Activated CD8-positive, alpha-beta memory T cell treated with anti-CD3 and anti-CD28 coated beads, Interleukin-2, amount 10 ng/mL, durations not matched to agents 7 days and 5 days (primary cell): ENCODE results near the gene BCO2. TPM values are rescaled to one million over a fixed set of nuclear protein-coding genes. Genes with fewer than 3 reads are reported as not detected.
A peak's percentile ranks its signal among the peaks of the same experiment; 100 is the strongest.

Source experiments
- ATAC-seq: fragments of 150-1000 bp; cut with Tn5 transposase; one replicate; pipeline ENCODE4 v1.10.0; 2021; ENCODE audit warnings: moderate library complexity
- CTCF ChIA-PET: fragments of 350-600 bp; sonication (Branson Sonifier 250); formaldehyde crosslinking; loops from one replicate; lab custom pipeline; 2021; ENCODE audit warnings: antibody characterized with exemption; lab: Charles Lee
- DNase-seq: peaks from one replicate; pipeline ENCODE4 v3.0.0-alpha.2; 2020
- H3K27ac Mint-ChIP-seq: one replicate; pipeline ENCODE4 v1.8.0; 2021; ENCODE audit warnings: mild to moderate bottlenecking, mixed read lengths
- H3K27me3 Mint-ChIP-seq: one replicate; pipeline ENCODE4 v1.8.0; 2021; ENCODE audit warnings: mixed read lengths
- H3K36me3 Mint-ChIP-seq: one replicate; pipeline ENCODE4 v1.8.0; 2021; ENCODE audit warnings: mild to moderate bottlenecking, mixed read lengths
- H3K4me1 Mint-ChIP-seq: one replicate; pipeline ENCODE4 v1.8.0; 2021; ENCODE audit warnings: mixed read lengths
- H3K4me3 Mint-ChIP-seq: one replicate; pipeline ENCODE4 v1.8.0; 2021; ENCODE audit warnings: mild to moderate bottlenecking, moderate library complexity, mixed read lengths
- H3K9me3 Mint-ChIP-seq: one replicate; pipeline ENCODE4 v1.8.0; 2022; ENCODE audit warnings: low read depth, mixed read lengths
- total RNA-seq, 2 experiments: library from RNA; stranded (reverse); gene quantifications; one replicate each; pipeline ENCODE4 v1.2.3, GENCODE V29; 2021

The BCO2 gene
- 1 to 10 TPM; 1.3 to 2.3 TPM for total RNA-seq

GRCh38 chr11:112174789-112175598, at the start of gene BCO2:
Gene BCO2 (plus strand): TSS chr11:112175512. CDS start chr11:112175602, 90 bp downstream.
- H3K36me3 Mint-ChIP-seq, result no peaks in the 10 kb centered on the region
- peak; percentile 62 for DNase-seq
- peak; percentile 87 for ATAC-seq
- no peak within 1 kb of the TSS for H3K27ac Mint-ChIP-seq
- peaks cover 19% of the 10 kb centered on the region for H3K4me1 Mint-ChIP-seq
- CTCF ChIA-PET, result interaction anchor here (1.1 to 1.3 kb wide), 3 partner anchors 9 to 106 kb away, joined by 3 to 15 read pairs (median 4); no protein-coding TSS in a partner anchor
- peak within 1 kb of the TSS; percentile 58 for H3K4me3 Mint-ChIP-seq
- H3K9me3 Mint-ChIP-seq, result no peaks in the 10 kb centered on the region
- H3K27me3 Mint-ChIP-seq, result peaks cover 33% of the 10 kb centered on the region

GRCh38 chr11:112127056-112127455, 48.3 kb upstream of the BCO2 start:
- H3K36me3 Mint-ChIP-seq, result no peaks in the 10 kb centered on the region
- CTCF ChIA-PET, result no interaction called here
- H3K27ac Mint-ChIP-seq, result no peak overlapping the region
- H3K27me3 Mint-ChIP-seq, result no peaks in the 10 kb centered on the region
- DNase-seq (no peak), ATAC-seq (no peak)
- no peaks in the 10 kb centered on the region for H3K9me3 Mint-ChIP-seq
- peaks cover 5% of the 10 kb centered on the region for H3K4me1 Mint-ChIP-seq
- H3K4me3 Mint-ChIP-seq, result no peak overlapping the region

GRCh38 chr11:112128483-112129121, 46.7 kb upstream of the BCO2 start:
- Mint-ChIP-seq H3K27ac (no peak overlapping the region), H3K4me1 (peaks cover 11% of the 10 kb centered on the region), H3K27me3 (no peaks in the 10 kb centered on the region), H3K36me3 (no peaks in the 10 kb centered on the region), H3K9me3 (no peaks in the 10 kb centered on the region), H3K4me3 (no peak overlapping the region)
- DNase-seq, result no peak
- CTCF ChIA-PET, result no interaction called here
- no peak for ATAC-seq

- Mint-ChIP-seq H3K27me3 (no peaks in the 10 kb centered on the region), H3K36me3 (no peaks in the 10 kb centered on the region), H3K27ac (no peak overlapping the region), H3K9me3 (no peaks in the 10 kb centered on the region), H3K4me1 (peaks cover 11% of the 10 kb centered on the region), H3K4me3 (no peak overlapping the region)
- CTCF ChIA-PET, result interaction anchor here (0.7 to 2.6 kb wide), 3 partner anchors 13 to 18 kb away, joined by 3 to 7 read pairs (median 6); no protein-coding TSS in a partner anchor
- DNase-seq (no peak), ATAC-seq (no peak)
Observed at GRCh38 chr11:112129656-112130055, 45.7 kb upstream of the BCO2 start.

- DNase-seq (no peak), ATAC-seq (no peak)
- Mint-ChIP-seq H3K9me3 (no peaks in the 10 kb centered on the region), H3K4me3 (no peak overlapping the region), H3K4me1 (peaks cover 11% of the 10 kb centered on the region), H3K36me3 (no peaks in the 10 kb centered on the region), H3K27me3 (no peaks in the 10 kb centered on the region), H3K27ac (no peak overlapping the region)
- CTCF ChIA-PET, result no interaction called here
Observed at GRCh38 chr11:112132737-112133136, 42.6 kb upstream of the BCO2 start.

GRCh38 chr11:112134473-112134872, 40.8 kb upstream of the BCO2 start:
- no peak for ATAC-seq
- no peaks in the 10 kb centered on the region for H3K9me3 Mint-ChIP-seq
- peaks cover 11% of the 10 kb centered on the region for H3K4me1 Mint-ChIP-seq

GRCh38 chr11:112143597-112143996, 31.7 kb upstream of the BCO2 start:
- H3K4me1 Mint-ChIP-seq, result no peaks in the 10 kb centered on the region
- no peak for DNase-seq
- H3K27me3 Mint-ChIP-seq, result no peaks in the 10 kb centered on the region
- ATAC-seq, result no peak
- peaks cover 2% of the 10 kb centered on the region for H3K9me3 Mint-ChIP-seq
- H3K36me3 Mint-ChIP-seq, result peaks cover 2% of the 10 kb centered on the region
- no peak overlapping the region for H3K27ac Mint-ChIP-seq
- no peak overlapping the region for H3K4me3 Mint-ChIP-seq
- CTCF ChIA-PET, result no interaction called here

More at GRCh38 chr11:112134473-112134872, 40.8 kb upstream of the BCO2 start:
- no peak for DNase-seq
- Mint-ChIP-seq H3K27ac (no peak overlapping the region), H3K27me3 (no peaks in the 10 kb centered on the region), H3K36me3 (no peaks in the 10 kb centered on the region), H3K4me3 (no peak overlapping the region)
- CTCF ChIA-PET, result no interaction called here

GRCh38 chr11:112150517-112150916, 24.8 kb upstream of the BCO2 start:
- peaks cover 8% of the 10 kb centered on the region for H3K27me3 Mint-ChIP-seq
- no peaks in the 10 kb centered on the region for H3K9me3 Mint-ChIP-seq
- no peak for ATAC-seq
- no peak overlapping the region for H3K4me3 Mint-ChIP-seq
- no peak for DNase-seq
- CTCF ChIA-PET, result no interaction called here
- H3K36me3 Mint-ChIP-seq, result no peaks in the 10 kb centered on the region
- H3K4me1 Mint-ChIP-seq, result no peaks in the 10 kb centered on the region
- H3K27ac Mint-ChIP-seq, result no peak overlapping the region

GRCh38 chr11:112156153-112156955, 19.0 kb upstream of the BCO2 start:
- Mint-ChIP-seq H3K4me1 (peaks cover 2% of the 10 kb centered on the region), H3K4me3 (no peak overlapping the region), H3K36me3 (no peaks in the 10 kb centered on the region), H3K27ac (no peak overlapping the region), H3K9me3 (no peaks in the 10 kb centered on the region), H3K27me3 (peaks cover 16% of the 10 kb centered on the region)
- CTCF ChIA-PET, result interaction anchor here (1.2 kb wide), 1 partner anchor 36 kb away, joined by 3 read pairs; no protein-coding TSS in a partner anchor
- no peak for DNase-seq
- no peak for ATAC-seq

GRCh38 chr11:112156956-112157766, 18.2 kb upstream of the BCO2 start:
- Mint-ChIP-seq H3K27me3 (peaks cover 19% of the 10 kb centered on the region), H3K9me3 (no peaks in the 10 kb centered on the region), H3K36me3 (no peaks in the 10 kb centered on the region), H3K4me1 (peaks cover 2% of the 10 kb centered on the region), H3K4me3 (no peak overlapping the region), H3K27ac (no peak overlapping the region)
- DNase-seq, result no peak
- CTCF ChIA-PET, result interaction anchor here (1.2 kb wide), 1 partner anchor 37 kb away, joined by 3 read pairs; no protein-coding TSS in a partner anchor
- ATAC-seq, result no peak

GRCh38 chr11:112159098-112160065, 15.9 kb upstream of the BCO2 start:
- Mint-ChIP-seq H3K4me3 (no peak overlapping the region), H3K27ac (no peak overlapping the region), H3K27me3 (peaks cover 28% of the 10 kb centered on the region), H3K36me3 (no peaks in the 10 kb centered on the region), H3K9me3 (no peaks in the 10 kb centered on the region), H3K4me1 (peaks cover 2% of the 10 kb centered on the region)
- CTCF ChIA-PET, result no interaction called here
- DNase-seq (no peak), ATAC-seq (no peak)
